ENCODE results near the gene MYO15A.

DNA sequence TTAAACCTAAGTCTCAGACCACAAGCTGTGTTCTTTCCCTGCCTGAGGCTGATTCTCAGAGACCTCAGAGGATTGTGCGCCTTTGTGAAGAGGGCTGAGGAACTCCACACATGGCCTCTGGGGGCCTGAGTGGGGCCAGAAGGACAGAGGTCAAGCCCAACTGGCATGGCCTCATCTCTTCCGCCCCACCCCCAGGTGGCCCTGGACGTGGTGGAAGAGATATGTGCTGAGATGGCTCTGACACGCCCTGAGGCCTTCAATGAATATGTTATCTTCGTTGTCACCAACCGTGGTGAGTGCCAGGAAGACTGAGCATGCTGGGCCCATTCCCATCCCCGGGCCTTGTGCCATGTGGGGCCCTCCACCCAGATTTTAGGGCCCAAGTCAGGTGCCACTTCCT, 55.0 kb downstream of the MYO15A start:
- TF ChIP-seq POLR2AphosphoS5 (IDR thresholded peaks at IDR 0.05): no peak
- TF ChIP-seq, protein P1, sequence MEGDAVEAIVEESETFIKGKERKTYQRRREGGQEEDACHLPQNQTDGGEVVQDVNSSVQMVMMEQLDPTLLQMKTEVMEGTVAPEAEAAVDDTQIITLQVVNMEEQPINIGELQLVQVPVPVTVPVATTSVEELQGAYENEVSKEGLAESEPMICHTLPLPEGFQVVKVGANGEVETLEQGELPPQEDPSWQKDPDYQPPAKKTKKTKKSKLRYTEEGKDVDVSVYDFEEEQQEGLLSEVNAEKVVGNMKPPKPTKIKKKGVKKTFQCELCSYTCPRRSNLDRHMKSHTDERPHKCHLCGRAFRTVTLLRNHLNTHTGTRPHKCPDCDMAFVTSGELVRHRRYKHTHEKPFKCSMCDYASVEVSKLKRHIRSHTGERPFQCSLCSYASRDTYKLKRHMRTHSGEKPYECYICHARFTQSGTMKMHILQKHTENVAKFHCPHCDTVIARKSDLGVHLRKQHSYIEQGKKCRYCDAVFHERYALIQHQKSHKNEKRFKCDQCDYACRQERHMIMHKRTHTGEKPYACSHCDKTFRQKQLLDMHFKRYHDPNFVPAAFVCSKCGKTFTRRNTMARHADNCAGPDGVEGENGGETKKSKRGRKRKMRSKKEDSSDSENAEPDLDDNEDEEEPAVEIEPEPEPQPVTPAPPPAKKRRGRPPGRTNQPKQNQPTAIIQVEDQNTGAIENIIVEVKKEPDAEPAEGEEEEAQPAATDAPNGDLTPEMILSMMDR (IDR thresholded peaks at IDR 0.05): no peak
- no peak for TF ChIP-seq EP300 (IDR thresholded peaks at IDR 0.05; ENCODE audit: low read depth)
